GM21528 (cell line): ENCODE results near the gene GABPB2.

Source experiments
- ATAC-seq: cut with Tn5 transposase; IDR thresholded peaks from one replicate; pipeline ENCODE4 v1.9.1; 2021; ENCODE audit warnings: mild to moderate bottlenecking, moderate library complexity; ENCODE audit not compliant: unreplicated experiment, low FRiP score

The GABPB2 gene

DNA sequence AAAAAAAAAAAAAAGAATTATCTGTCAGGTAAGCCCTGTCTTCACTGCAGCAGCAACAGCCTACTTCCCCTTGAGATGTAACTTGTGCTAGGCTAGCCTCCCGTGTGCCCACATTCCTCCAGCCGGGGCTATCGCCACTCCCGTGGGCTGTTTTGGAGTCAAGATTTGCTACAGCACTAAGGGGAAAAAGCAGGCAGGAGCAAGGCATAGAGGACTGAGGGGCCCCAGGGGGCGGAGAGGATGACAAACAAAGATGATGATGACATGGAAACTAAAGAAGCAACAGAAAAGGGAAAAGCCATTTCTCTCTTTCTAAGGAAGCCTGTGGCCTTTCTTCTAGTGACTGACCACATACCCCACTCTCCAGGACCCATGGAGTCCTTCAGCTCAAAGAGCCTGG is 87.8 kb downstream of the GABPB2 start:
- ATAC-seq = no peak

DNA sequence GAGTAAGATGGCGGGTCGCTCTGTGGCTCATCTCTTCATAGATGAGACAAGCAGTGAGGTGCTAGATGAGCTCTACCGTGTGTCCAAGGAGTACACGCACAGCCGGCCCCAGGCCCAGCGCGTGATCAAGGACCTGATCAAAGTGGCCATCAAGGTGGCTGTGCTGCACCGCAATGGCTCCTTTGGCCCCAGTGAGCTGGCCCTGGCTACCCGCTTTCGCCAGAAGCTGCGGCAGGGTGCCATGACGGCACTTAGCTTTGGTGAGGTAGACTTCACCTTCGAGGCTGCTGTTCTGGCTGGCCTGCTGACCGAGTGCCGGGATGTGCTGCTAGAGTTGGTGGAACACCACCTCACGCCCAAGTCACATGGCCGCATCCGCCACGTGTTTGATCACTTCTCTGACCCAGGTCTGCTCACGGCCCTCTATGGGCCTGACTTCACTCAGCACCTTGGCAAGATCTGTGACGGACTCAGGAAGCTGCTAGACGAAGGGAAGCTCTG is 88.2 kb downstream of the GABPB2 start:
- ATAC-seq = no peak

GRCh38 chr1:151159373-151159772 is 88.8 kb downstream of the GABPB2 start:
- no peak for ATAC-seq

GRCh38 chr1:151164732-151165280 is 94.2 kb downstream of the GABPB2 start:
- ATAC-seq = no peak

DNA sequence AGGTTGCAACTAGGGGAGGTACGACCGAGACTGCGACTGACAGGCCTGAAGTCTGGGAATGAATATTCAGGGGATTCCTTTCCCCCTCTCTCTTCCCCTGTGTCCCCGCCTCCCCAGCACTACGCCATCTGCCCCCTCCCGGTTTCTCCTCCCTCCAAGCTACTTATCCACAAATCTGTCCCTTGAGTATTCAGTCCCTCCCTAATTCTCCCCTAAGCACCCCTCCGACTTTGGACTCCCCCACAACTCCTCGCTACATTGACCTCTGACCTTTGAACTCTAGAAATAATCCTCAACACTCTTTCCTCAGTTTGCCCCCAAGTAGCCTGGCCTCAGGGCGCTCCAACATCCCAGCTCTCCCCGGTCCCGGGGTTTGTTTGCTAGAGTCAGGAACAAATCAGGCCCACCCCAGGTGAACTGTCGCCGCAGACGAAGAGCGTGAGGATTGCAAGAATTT is 94.7 kb downstream of the GABPB2 start:
- ATAC-seq = peak; percentile 19

- ATAC-seq = peak; percentile 76
Observed at GRCh38 chr1:151165738-151166504, 95.4 kb downstream of the GABPB2 start, which contains the start of the genes LYSMD1 and SCNM1. Gene LYSMD1, minus strand, starts transcription at chr1:151165902. Its CDS starts 644 bp downstream, at chr1:151165258. Gene SCNM1, plus strand, starts transcription at chr1:151166144. Its CDS starts 9 bp downstream, at chr1:151166153.

DNA sequence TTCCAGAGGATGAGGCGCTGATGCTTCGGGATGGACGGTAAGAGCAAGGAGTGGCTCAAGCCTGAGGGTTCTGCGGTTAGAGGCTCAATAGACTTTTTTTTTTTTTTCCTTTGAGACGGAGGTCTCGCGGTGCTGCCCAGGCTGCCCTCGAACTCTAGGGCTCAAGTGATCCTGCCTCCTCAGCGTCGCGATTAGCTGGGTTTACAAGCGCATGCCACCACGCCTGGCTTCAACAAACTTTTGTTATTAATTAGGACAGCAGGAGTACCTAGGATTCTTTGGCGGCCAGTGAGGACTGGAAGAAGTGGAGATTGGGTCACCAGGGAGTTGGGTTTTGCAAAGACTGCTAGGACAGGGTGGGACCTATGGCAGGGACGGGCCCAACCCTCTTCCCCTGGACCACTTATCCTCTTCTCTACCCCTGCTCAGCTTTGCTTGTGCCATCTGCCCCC is 96.0 kb downstream of the GABPB2 start:
- peak; percentile 11 for ATAC-seq

GRCh38 chr1:151167116-151167515 is 96.6 kb downstream of the GABPB2 start:
- ATAC-seq = no peak

DNA sequence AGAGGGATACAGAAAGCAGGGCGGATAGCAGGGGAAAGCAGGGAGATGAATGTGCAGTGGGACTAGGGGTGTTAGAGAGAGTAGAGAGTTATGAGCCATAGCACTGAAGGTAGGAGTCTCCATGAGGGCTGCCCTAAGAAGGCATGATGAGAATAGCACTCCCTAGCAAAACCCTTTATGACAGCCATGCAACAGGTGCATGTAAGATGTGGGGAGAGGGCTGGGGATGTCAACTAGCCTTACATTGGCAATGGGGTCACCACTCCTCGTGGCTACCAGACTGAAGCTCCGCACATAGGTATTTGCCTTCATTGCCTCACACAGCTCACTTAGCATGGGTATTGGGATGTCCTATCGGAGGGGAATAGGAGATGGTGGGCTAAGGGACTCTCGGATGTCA is 100.6 kb downstream of the GABPB2 start:
- no peak for ATAC-seq
